Measurements from ENCODE around the gene PWWP2B.

PWWP2B gene

DNA sequence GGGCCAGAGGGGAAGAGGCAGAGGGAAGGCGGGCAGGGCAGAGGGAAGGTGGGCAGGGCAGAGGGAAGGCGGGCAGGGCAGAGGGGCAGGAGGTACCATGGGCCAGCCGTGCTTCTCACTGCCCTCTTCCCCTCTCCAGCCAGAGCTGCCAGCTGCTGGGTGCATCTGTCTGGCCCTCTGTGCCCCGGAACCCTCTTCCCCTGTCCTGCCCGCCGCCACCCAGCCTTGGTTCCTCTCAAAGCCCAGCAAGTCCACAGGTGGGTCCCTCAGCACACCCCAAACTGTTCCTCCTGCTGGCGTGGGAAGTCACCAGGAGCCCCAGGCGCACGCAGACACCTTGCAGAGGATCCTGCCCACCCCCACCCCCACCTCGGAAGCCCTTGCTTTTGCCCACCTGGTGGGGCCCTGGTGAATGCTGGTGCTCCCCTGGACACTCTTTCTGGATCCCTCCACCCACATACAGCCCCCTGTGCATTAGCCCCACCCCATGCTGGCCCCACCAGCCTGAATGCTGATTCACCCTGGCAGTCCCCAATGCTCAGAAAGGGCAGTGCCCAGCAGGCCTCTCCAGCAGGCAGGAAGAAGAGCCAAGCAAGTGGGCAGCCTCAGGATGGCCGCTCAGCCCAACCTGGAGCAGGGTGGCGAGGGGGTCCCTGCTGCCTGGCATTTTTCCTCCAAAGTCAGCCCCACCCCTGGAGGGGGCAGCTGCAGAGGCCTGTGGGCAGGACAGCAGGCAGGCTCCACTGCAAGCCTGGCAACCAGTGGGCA is 1.9 kb upstream of the PWWP2B start:
- DNase-seq = no peak

- no peak for DNase-seq
Measured at GRCh38 chr10:132395704-132396493, 1.1 kb upstream of the PWWP2B start.

GRCh38 chr10:132396494-132397035 is 435 bp upstream of the PWWP2B start:
- DNase-seq = no peak

DNA sequence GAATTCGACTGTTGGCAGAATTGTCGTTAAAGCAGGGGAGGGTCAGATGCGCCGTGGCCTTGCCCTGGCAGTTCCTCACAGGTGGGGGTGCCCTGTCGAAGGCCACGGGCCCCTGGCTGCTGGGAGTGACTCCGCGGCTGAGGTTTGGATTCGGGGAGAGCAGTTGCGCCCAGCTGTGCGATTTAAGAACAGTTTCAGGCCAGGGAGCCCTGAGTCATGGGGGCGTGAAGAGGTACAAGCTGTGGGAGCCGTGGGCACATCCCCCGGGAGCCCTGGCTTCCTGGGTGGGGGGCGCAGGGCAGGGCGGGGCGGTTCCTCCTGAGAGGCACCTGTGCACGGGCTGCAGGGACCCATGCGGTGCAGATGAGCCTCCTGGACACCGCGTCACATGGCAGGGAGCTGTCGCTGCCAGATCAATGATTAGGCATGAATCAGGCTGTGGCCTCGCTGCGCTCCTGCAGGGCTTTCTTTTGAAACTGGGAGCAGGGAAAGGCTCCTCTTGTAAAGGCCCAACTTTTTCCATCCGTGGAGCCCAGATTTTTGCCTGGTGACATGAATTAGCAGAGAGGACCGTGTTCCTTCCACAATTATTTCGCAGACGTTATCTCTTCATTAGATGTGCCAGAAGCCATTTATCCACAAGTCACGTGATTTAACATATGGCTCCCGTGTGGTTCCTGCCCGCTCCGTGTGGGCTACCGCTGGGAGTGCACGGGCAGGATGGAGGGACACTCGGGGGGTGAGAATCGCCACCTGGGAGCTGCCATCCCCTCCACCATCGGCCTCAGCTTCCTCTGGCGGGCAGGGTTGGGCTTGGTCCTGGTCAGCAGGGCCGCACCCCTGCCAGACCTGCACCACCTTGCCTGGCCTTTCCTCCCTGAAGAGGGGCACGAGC is 918 bp downstream of the PWWP2B start:
- no peak for DNase-seq

DNA sequence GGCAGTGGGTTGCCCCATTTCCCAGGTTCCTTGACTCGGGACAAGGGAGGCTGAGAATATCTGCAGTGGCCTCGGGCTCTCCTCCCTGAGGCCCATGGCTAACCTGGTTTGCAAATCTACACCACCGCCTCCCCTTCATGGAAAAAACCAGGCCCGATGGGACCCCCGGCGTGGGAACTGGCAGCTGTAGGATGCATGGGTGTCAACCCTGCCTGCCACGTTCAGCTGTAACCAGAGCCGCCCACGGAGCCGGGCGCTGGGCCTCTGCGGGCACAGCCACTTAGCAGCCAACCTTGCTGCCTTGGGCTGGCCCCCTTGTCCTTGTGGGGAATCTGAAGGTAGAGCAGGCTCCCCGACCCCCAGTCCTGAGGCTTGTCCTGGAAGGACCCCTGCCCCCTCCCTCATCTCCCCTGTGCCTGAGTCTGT is 1.6 kb downstream of the PWWP2B start:
- no peak for DNase-seq

DNA sequence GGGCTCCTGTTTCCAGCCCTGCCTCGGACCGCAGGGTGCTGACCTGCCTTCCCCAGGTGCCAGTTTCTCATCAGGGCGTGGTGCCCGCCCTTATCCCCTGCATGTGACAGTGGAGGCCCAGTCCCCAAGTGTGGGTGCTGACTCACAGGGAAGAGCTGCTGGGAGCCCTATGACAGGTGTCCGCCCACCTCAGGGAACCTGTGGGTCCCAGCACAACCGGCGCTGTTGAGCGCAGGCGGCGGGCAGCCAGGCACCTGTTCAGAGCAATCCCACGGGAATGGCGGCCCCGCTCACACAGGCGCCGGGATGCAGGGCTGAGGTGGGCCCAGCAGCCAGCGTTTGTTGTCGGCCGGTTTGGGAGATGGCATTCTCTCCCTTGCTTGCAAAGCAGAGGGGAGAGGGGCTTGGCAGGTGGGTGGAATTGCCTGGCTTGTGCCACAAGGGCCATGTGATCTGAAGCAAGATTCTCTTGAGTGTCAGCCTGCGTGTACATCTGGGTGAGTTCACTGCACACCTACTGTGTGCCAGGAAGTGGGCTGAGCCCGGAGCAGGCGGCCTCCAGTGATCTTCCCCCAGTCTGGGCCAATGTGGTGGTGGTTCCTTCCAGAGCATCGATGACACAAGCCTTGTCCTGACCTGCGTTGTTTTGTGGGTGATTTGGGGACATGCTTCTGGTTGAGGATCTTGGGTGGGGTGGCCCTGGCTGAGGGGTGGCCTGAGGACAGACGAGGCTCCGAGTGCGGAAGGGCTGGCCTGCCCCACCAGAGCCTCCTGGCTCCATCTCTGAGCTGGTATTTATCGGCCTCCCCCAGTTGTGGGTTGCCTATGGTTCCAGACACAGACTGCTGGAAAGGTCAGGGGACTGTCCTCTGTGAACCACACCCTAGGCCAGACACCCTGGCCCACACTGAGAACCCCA is 2.4 kb downstream of the PWWP2B start:
- no peak for DNase-seq

DNA sequence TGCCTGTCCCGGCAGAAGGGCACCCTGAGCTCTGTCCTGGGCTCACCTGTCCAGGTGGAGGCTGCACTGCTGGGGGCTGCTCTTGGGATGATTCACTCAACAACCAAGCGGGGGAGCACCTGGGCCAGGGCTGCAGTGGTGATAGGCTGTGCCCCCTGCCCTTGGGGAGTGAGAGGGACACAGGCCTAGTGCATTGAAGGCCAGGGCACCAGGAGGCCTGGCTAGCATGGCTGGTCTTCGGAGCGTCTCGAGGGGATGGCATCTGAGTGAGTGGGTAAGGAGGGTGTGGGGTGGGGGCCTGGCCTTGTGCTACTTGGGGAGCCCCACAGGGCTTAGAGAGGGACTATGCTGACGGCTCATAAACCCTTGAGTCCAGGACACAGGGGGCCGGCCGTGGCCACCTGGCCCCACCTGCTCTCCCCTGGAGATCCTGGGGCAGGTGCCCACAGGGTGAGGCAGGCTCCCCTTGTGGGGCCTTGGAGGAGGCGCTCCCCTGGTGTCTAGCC is 3.1 kb downstream of the PWWP2B start:
- DNase-seq = no peak

- DNase-seq = no peak
Measured at GRCh38 chr10:132400547-132401151, 3.6 kb downstream of the PWWP2B start.

GRCh38 chr10:132401401-132402118 is 4.6 kb downstream of the PWWP2B start:
- DNase-seq = no peak

- no peak for DNase-seq
Measured at GRCh38 chr10:132402781-132403241, 5.8 kb downstream of the PWWP2B start.

GRCh38 chr10:132403511-132404168 is 6.6 kb downstream of the PWWP2B start:
- no peak for DNase-seq

DNA sequence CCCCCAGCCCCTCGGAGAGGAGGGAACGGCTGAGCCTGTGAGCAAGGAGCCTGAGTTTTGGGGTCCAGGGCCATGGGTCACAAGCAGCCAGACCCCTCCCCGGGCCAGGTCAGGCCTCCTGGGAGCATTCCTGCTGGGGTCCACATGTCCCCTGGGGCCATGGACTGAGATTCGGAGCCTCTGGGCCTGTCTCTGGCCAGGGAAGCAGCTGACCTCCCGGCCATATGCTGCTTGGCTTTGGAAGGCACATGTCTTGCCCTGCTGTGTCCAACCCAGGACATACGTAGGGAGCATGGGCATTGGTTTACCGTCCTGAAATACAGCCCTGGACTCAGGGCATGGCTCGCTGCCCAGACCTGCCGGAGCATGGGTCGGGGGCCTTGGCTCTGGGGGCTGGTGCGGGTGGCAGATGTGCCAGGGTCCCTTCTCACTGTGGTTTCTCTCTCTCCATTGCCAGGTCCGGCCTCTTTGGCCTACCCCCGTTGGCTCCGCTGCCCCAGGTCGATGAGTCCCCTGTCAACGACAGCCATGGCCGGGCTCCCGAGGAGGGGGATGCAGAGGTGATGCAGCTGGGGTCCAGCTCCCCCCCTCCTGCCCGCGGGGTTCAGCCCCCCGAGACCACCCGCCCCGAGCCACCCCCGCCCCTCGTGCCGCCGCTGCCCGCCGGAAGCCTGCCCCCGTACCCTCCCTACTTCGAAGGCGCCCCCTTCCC is 7.3 kb downstream of the PWWP2B start:
- DNase-seq = no peak

- DNase-seq = no peak
Measured at GRCh38 chr10:132404911-132405462, 8.0 kb downstream of the PWWP2B start.

GRCh38 chr10:132405463-132405991 is 8.5 kb downstream of the PWWP2B start:
- DNase-seq = no peak

DNA sequence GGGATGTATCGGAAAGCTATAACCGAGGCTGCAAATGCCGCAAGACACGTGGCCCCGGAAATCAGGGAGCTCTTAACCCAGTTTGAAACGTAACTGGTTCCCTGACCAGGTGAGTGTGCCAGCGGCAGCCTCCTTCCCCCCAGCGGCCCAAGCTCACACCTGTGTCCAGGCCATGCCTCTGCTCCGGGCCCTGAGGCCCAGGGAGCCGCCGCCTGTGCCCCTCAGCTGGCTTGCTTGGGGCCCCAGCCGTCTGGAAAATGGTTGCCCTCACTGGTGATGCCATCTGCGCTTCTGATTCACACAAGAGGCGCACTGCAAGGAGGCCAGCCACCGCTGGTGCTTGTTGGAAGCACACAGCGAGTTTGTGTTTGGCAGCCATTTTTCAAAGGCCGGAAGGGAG is 9.2 kb downstream of the PWWP2B start:
- no peak for DNase-seq

DNA sequence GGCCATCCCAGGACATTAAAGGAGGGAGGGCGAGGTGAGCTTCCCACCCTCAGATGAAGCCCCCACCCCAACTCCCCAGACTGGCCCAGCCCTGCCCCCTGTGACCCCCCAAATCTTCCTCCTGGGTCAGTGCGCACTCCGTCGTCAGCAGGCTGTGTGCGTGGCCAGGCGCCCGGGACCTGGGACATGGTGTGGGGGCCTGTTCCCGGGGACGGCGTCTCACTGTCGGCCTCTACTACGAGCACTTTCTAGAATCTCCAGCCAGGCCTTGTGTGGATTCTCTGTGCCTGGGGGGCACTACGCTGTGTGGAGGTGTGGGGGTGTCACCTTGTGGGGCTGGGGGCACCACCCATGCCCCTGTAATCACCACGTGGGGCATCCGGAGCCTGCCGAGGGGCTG is 9.8 kb downstream of the PWWP2B start:
- no peak for DNase-seq

GRCh38 chr10:132407243-132407746 is 10.3 kb downstream of the PWWP2B start:
- no peak for DNase-seq

- DNase-seq = no peak
Measured at GRCh38 chr10:132407846-132408278, 10.9 kb downstream of the PWWP2B start.
